GM21717 (cell line): ENCODE measurements around the gene RAD54L.
"Not testable (repeated sequence)": the region's sequence is repeated elsewhere in the genome, so short reads cannot be mapped to it uniquely, and the experiment has no call there.

Experiments used
- ATAC-seq: cut with Tn5 transposase; IDR thresholded peaks from one replicate; pipeline ENCODE4 v1.9.1; 2021; ENCODE audit warnings: mild to moderate bottlenecking, moderate library complexity; ENCODE audit not compliant: unreplicated experiment

RAD54L gene

GRCh38 chr1:46317323-46317722 lies 69.8 kb downstream of the RAD54L start:
- no peak for ATAC-seq

GRCh38 chr1:46319301-46319700 lies 71.7 kb downstream of the RAD54L start:
- ATAC-seq, result not testable (repeated sequence)

- not testable (repeated sequence) for ATAC-seq
Observed at GRCh38 chr1:46319960-46320914, 72.7 kb downstream of the RAD54L start.

DNA sequence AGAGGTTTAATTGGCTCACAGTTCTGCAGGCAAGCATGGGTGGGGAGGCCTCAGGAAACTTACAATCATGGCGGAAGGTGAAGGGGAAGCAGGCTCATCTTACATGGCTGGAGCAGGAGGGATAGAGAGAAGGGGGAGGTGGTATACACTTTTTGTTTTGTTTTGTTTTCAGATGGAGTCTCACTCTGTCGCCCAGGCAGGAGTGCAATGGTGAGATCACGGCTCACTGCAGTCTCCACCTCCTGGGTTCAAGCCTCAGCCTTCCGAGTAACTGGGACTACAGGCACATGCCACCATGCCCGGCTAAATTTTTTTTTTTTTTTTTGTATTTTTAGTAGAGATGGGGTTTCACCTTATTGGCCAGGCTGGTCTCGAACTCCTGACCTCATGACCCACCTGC lies 74.6 kb downstream of the RAD54L start:
- ATAC-seq, result not testable (repeated sequence)

DNA sequence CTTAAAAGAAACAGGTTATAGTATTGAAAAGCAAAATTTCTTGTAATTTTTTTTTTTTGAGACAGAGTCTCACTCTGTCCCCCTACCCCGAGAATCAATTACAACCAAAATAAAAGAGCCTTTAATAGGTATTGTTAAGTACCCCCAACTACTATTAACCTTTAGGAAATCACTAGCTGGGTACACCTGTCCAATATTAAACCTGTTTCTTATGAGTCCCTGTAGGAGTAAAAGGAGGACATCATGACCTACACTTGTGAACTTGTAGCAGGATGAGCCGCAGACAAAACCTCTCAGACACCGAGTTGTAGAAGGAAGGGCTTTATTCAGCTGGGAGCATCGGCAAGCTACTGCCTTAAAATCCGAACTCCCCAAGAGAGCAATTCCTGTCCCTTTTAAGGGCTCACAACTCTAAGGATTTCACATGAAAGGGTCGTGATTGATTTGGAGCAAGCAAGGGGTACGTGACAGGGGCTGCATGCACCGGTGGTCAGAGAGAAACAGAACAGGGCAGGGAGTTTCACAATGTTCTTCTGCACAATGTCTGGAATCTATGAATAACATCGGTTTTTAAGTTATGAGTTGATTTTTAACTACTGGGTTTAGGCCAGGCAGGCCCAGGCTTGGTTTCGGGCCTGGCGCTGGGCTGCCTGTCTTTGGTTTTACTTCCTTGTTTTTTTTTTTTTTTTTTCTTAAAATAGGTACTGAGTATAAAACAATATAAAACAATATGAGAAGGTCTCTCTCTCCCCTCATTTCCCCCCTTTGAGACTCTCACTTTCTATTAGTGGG lies 77.9 kb downstream of the RAD54L start:
- not testable (repeated sequence) for ATAC-seq
